ENCODE measurements around the gene ARMC8. TPM values are rescaled to one million over a fixed set of nuclear protein-coding genes. Genes with fewer than 3 reads are reported as not detected.
A peak's percentile ranks its signal among the peaks of the same experiment; 100 is the strongest.

Gene ARMC8
- total RNA-seq, 1 experiment from 2014 or later: 63.6 TPM

GRCh38 chr3:138256022-138256421, 68.9 kb downstream of the ARMC8 start:
- H3K79me1 ChIP-seq (ENCODE audit: insufficient read depth, low read depth, low read length, poor library complexity, severe bottlenecking): no peaks in the 10 kb centered on the region
- no CpG with 5 or more reads among the region's 1 CpG for WGBS (ENCODE audit: extremely low coverage, insufficient read length, low lambda C conversion rate)
- no peaks in the 10 kb centered on the region for H3K79me2 ChIP-seq (ENCODE audit: insufficient read depth, low read length)
- no peaks in the 10 kb centered on the region for H4K20me1 ChIP-seq (ENCODE audit: control insufficient read depth, insufficient read depth, insufficient read length)
- Mint-ChIP-seq H3K27ac (0 out of 7 replicates have a peak overlapping the region, but pooled peaks of 1 of the 3 experiments have one; percentile 36), H3K4me1 (no peaks in the 10 kb centered on the region), H3K27me3 (ENCODE audit: low read depth) (no peaks in the 10 kb centered on the region), H3K36me3 (ENCODE audit: insufficient read depth in 1 of 3, low read depth in 3 of 3) (no peaks in the 10 kb centered on the region; a peak in 3 of 7 replicates), H3K9me3 (no peaks in the 10 kb centered on the region), H3K4me3 (no peak overlapping the region)
- no peak for TF ChIP-seq CTCF (conservative IDR thresholded peaks at IDR 0.05)
- no peak overlapping the region for H2BK15ac ChIP-seq (ENCODE audit: low read depth, low read length)
- no peak overlapping the region for H3K56ac ChIP-seq (ENCODE audit: insufficient read length, low read depth, low read length)
- no peak overlapping the region for H2BK120ac ChIP-seq (ENCODE audit: low read depth, low read length, poor library complexity, severe bottlenecking)
- no peak overlapping the region for H2AK5ac ChIP-seq (ENCODE audit: insufficient read length, low read length)
- no peaks in the 10 kb centered on the region for H3K9me3 ChIP-seq (ENCODE audit: control insufficient read depth, low read depth, low read length)
- no peak overlapping the region for H3K9ac ChIP-seq (ENCODE audit: extremely low read depth, insufficient read length, low read length)
- no peaks in the 10 kb centered on the region for H3K23me2 ChIP-seq (ENCODE audit: insufficient read length, low read depth, low read length, poor library complexity, severe bottlenecking)
- DNase-seq: no peak
- no peak overlapping the region for H3K27ac ChIP-seq (ENCODE audit: insufficient read length, low read depth, low read length)
- no peak overlapping the region for H3K14ac ChIP-seq (ENCODE audit: insufficient read depth, low read length)
- no peak overlapping the region for H4K91ac ChIP-seq (ENCODE audit: insufficient read length, low read depth, low read length)
- H3K23ac ChIP-seq (ENCODE audit: insufficient read length, low read depth, low read length): no peak overlapping the region
- H4K8ac ChIP-seq (replicated peaks; ENCODE audit: insufficient read length, low read depth, low read length): no peak overlapping the region
- H2AFZ ChIP-seq (ENCODE audit: low read length): no peak overlapping the region
- H3T11ph ChIP-seq (ENCODE audit: low read length): no peak overlapping the region
- no peak overlapping the region for H4K5ac ChIP-seq (ENCODE audit: insufficient read length, low read depth, low read length)
- no peak overlapping the region for H2BK20ac ChIP-seq (ENCODE audit: low read depth, low read length, poor library complexity, severe bottlenecking)
- no peak overlapping the region for H2BK5ac ChIP-seq (ENCODE audit: insufficient read length, low read length)
- H3K18ac ChIP-seq (ENCODE audit: insufficient read length, low read depth, low read length): no peak overlapping the region
- no peak overlapping the region for H3K4ac ChIP-seq (ENCODE audit: low read depth, low read length)
- H3K4me2 ChIP-seq (ENCODE audit: insufficient read depth, insufficient read length, low read length): no peak overlapping the region
- H2BK12ac ChIP-seq (ENCODE audit: insufficient read length, low read depth, low read length): no peak overlapping the region
- no peaks in the 10 kb centered on the region for H3K27me3 ChIP-seq (ENCODE audit: insufficient read depth, low read length)
- no peaks in the 10 kb centered on the region for H3K4me1 ChIP-seq (ENCODE audit: insufficient read depth, low read length)

All from H9 (cell line).